C4-2B (cell line): ENCODE results near the gene HDAC7.

Source experiments
- H3K27ac ChIP-seq: fragments of 450-650 bp; 2 replicates; pipeline ENCODE4 v1.5.1; 2017
- CTCF ChIP-seq: fragments of 450-650 bp; conservative IDR thresholded peaks from 2 replicates; pipeline ENCODE4 v1.5.1; 2017; ENCODE audit warnings: mild to moderate bottlenecking
- ZFX ChIP-seq: fragments of 450-650 bp; IDR thresholded peaks from 2 replicates; pipeline ENCODE4 v1.6.1; 2017

Gene HDAC7

GRCh38 chr12:47808574-47809365 is 10.9 kb downstream of the HDAC7 start:
- TF ChIP-seq CTCF (no peak), ZFX (no peak)
- H3K27ac ChIP-seq: no peak overlapping the region

- no peak overlapping the region for H3K27ac ChIP-seq
- TF ChIP-seq CTCF (no peak), ZFX (no peak)
Measured at GRCh38 chr12:47808050-47808449, 11.7 kb downstream of the HDAC7 start.

- TF ChIP-seq CTCF (no peak), ZFX (no peak)
Measured at GRCh38 chr12:47807338-47807737, 12.4 kb downstream of the HDAC7 start.

GRCh38 chr12:47805417-47805816 is 14.3 kb downstream of the HDAC7 start:
- no peak overlapping the region for H3K27ac ChIP-seq
- no peak for TF ChIP-seq CTCF
- no peak for TF ChIP-seq ZFX

More at GRCh38 chr12:47807338-47807737, 12.4 kb downstream of the HDAC7 start:
- H3K27ac ChIP-seq: no peak overlapping the region

GRCh38 chr12:47804171-47804570 is 15.5 kb downstream of the HDAC7 start:
- no peak for TF ChIP-seq ZFX
- TF ChIP-seq CTCF: no peak
- H3K27ac ChIP-seq: no peak overlapping the region

GRCh38 chr12:47803191-47803875 is 16.4 kb downstream of the HDAC7 start:
- no peak overlapping the region for H3K27ac ChIP-seq
- TF ChIP-seq ZFX (no peak), CTCF (no peak)

- H3K27ac ChIP-seq: no peak overlapping the region
- no peak for TF ChIP-seq ZFX
- no peak for TF ChIP-seq CTCF
Measured at GRCh38 chr12:47802312-47802711, 17.4 kb downstream of the HDAC7 start.
